ENCODE data around the gene ARHGEF12.
A peak's percentile ranks its signal among the peaks of the same experiment; 100 is the strongest.

Gene ARHGEF12

DNA sequence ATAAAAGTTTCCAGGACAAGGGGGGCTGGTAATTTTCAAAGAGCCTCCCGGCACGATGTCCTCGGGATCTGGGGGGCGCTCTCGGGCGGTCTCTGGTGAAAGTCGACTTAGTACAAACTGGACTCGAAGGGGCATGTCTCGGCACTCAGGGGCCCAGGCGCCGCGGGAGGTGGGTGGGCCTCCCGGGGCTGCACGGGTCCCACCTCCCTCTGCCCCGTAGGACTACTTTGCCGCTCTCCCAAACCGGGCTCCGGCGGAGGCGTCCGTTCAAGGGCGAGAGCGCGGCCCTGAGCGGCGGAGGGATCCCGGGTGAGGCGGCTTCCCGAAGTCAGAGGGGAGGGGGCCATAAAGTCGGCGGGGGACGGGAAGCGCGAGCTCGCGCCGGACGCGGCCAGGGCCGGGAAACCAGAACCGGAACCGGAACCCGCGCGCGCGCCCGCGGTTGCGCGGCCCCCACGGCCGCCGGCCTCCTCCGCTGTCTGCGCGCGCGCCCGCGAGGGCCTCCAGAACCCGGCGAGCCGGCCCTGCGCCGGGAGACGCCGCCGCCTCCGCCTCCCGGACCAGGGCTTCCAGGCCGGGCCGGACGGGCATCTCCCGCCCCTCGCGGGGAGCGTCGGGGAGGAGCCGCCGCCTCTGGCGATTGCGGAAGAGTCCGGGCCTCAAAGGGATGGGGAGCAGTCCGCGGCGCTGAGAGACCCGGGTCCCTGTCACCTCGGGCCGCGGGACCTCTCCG is at the start of gene ARHGEF12:
Gene ARHGEF12, plus strand, starts transcription at position 506 of the 733 bp plus-strand sequence. CDS start 831 bp downstream, outside the sequence.
- no peak for TF ChIP-seq CTCF (IDR thresholded peaks at IDR 0.05)
- Histone ChIP-seq H3K4me3 (ENCODE audit: low read depth in 1 of 2, low read length in 1 of 2) (peak within 1 kb of the TSS; percentile 59 to 72), H3K27me3 (peaks cover 100% of the 10 kb centered on the region), H3K9me3 (no peaks in the 10 kb centered on the region), H3K27ac (no peak within 1 kb of the TSS), H3K36me3 (no peaks in the 10 kb centered on the region), H3K4me1 (ENCODE audit: control insufficient read depth in 1 of 2, insufficient read depth in 1 of 2, low read depth in 1 of 2, low read length in 1 of 2) (peaks cover 11 to 29% of the 10 kb centered on the region in 2 experiments)

DNA sequence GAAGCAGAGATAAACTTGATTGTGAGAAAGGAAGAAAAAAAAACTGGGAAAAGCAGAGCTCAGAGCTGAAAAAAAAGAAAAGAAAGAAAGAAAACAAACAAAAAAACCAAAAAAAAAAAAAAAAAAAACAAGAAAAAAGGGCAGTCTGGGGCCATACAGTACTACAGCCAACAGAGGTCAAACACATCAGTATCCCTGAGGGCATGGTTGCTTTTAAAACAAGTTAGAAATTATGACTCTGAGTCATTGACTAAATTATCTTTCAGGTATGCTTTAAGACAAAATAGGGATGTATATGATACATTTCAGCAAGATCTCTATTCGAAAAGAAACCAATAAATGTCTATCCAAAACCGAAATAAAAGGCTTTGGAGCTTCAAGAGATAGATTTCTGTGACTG is 48.2 kb upstream of the ARHGEF12 start:
- peaks cover 60% of the 10 kb centered on the region for H3K27me3 ChIP-seq

GRCh38 chr11:120289426-120289825 is 46.8 kb upstream of the ARHGEF12 start:
- Histone ChIP-seq H3K27ac (no peak overlapping the region), H3K36me3 (no peaks in the 10 kb centered on the region), H3K9me3 (no peaks in the 10 kb centered on the region), H3K4me1 (ENCODE audit: control insufficient read depth in 1 of 2, insufficient read depth in 1 of 2, low read depth in 1 of 2, low read length in 1 of 2) (peaks cover 10 to 13% of the 10 kb centered on the region in 2 experiments), H3K27me3 (peaks cover 63% of the 10 kb centered on the region), H3K4me3 (ENCODE audit: low read depth in 1 of 2, low read length in 1 of 2) (no peak overlapping the region)
- no peak for TF ChIP-seq CTCF (IDR thresholded peaks at IDR 0.05)

More for the DNA sequence above, 48.2 kb upstream of the ARHGEF12 start:
- Histone ChIP-seq H3K4me1 (ENCODE audit: control insufficient read depth in 1 of 2, insufficient read depth in 1 of 2, low read depth in 1 of 2, low read length in 1 of 2) (peaks cover 1 to 3% of the 10 kb centered on the region in 2 experiments), H3K36me3 (no peaks in the 10 kb centered on the region), H3K27ac (no peak overlapping the region), H3K4me3 (ENCODE audit: low read depth in 1 of 2, low read length in 1 of 2) (no peak overlapping the region), H3K9me3 (no peaks in the 10 kb centered on the region)
- TF ChIP-seq CTCF (IDR thresholded peaks at IDR 0.05), result no peak

GRCh38 chr11:120290956-120291355 is 45.3 kb upstream of the ARHGEF12 start:
- Histone ChIP-seq H3K9me3 (no peaks in the 10 kb centered on the region), H3K27me3 (peaks cover 78% of the 10 kb centered on the region)
- no peak for TF ChIP-seq CTCF (IDR thresholded peaks at IDR 0.05)

DNA sequence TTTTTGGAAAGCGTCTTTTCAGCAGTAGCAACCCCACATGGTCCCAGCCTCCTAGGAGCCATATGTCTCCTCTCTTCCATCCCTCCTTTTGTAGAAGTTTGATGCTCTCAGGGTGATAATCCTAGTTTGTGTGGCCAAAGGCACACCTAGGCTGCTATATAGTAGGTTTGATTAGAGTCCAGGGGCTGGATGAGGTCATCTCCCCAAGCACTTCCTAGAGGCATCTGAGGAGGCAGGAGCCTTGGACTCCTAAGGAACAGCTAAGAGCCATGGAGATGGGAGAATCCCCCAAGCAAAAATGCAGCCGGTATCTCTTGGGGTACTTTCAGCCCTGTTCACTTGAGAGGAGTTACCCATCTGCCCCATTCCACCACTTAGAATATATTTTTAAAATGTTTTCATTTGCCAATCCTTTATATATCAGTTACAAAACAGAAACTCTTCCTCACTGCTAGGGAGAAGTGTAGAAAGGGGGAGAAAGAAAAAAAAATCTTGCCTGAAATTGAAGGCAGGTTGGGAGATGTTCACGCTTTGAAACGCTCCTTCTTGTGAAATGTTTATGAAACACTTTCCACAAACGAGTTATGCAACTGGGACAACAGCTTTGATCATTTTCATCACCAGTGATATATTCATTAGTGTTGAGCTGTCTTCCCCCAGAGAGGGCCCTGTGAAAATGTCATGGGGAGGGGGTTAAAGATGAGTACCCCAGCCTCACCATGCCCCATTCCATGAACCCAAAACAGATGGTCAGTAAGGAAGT is 43.0 kb upstream of the ARHGEF12 start:
- no peak overlapping the region for H3K27ac ChIP-seq
- no peaks in the 10 kb centered on the region for H3K9me3 ChIP-seq
- H3K36me3 ChIP-seq, result no peaks in the 10 kb centered on the region
- H3K27me3 ChIP-seq, result peaks cover 86% of the 10 kb centered on the region
- H3K4me3 ChIP-seq (ENCODE audit: low read depth in 1 of 2, low read length in 1 of 2), result no peak overlapping the region
- H3K4me1 ChIP-seq (ENCODE audit: control insufficient read depth in 1 of 2, insufficient read depth in 1 of 2, low read depth in 1 of 2, low read length in 1 of 2), result peaks cover 10 to 13% of the 10 kb centered on the region in 2 experiments
- TF ChIP-seq CTCF (IDR thresholded peaks at IDR 0.05), result no peak

More at GRCh38 chr11:120290956-120291355, 45.3 kb upstream of the ARHGEF12 start:
- no peak overlapping the region for H3K4me3 ChIP-seq (ENCODE audit: low read depth in 1 of 2, low read length in 1 of 2)
- H3K27ac ChIP-seq, result no peak overlapping the region
- H3K36me3 ChIP-seq, result no peaks in the 10 kb centered on the region
- peaks cover 10 to 13% of the 10 kb centered on the region in 2 experiments for H3K4me1 ChIP-seq (ENCODE audit: control insufficient read depth in 1 of 2, insufficient read depth in 1 of 2, low read depth in 1 of 2, low read length in 1 of 2)
